Fibroblast of the aortic adventitia (primary cell): ENCODE measurements around the gene ALPK3. TPM values are rescaled to one million over a fixed set of nuclear protein-coding genes. Genes with fewer than 3 reads are reported as not detected.

Source experiments
- DNase-seq: peaks from one replicate; pipeline ENCODE4 v3.0.0-alpha.2; 2010; ENCODE audit warnings: low read depth
- H3K4me3 ChIP-seq: 2 replicates; pipeline ENCODE4 v1.5.1; 2011; ENCODE audit warnings: low read depth, mild to moderate bottlenecking, control low read depth, low read length, moderate library complexity
- CTCF ChIP-seq: IDR thresholded peaks from 2 replicates; pipeline ENCODE4 v1.5.1; 2011; ENCODE audit warnings: mild to moderate bottlenecking, low read length, control low read depth, inconsistent platforms; ENCODE audit not compliant: insufficient read depth
- total RNA-seq: library from RNA; depleted of rRNA; stranded (reverse); fragments of >200 nt; gene quantifications from 2 replicates; pipeline ENCODE4 v1.2.3, GENCODE V29; 2012; ENCODE audit warnings: low replicate concordance

The ALPK3 gene
- total RNA-seq, 1 donor, result 0.18 TPM

- no peak for DNase-seq
- no peak for TF ChIP-seq CTCF
Measured at GRCh38 chr15:84805221-84805620, 11.9 kb upstream of the ALPK3 start.

GRCh38 chr15:84807228-84807627 is 9.9 kb upstream of the ALPK3 start:
- no peak for DNase-seq
- no peak for TF ChIP-seq CTCF
- no peak overlapping the region for H3K4me3 ChIP-seq

More at GRCh38 chr15:84805221-84805620, 11.9 kb upstream of the ALPK3 start:
- H3K4me3 ChIP-seq, result no peak overlapping the region

- DNase-seq, result no peak
- TF ChIP-seq CTCF, result no peak
Measured at GRCh38 chr15:84810073-84810840, 6.9 kb upstream of the ALPK3 start.

DNA sequence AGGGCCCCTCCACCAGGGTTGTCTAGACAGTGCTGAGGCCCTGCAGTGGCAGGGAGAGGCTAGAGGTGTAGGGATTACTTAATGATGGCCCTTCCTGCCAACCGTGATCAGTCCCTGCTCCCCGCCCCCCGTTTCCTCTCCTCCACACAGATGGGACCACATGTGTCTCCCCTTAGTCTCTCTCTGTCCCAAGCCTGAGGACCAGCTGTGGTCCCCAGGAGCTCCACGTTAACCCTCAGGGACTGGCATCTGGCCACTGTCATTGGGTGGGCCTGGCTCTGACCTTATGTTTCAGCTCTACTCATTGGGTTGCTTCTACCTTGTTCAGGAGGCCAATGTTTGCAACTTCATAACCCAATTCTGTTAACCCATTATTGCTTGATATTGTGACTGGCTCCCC is 6.0 kb upstream of the ALPK3 start:
- no peak for DNase-seq
- no peak overlapping the region for H3K4me3 ChIP-seq
- no peak for TF ChIP-seq CTCF

More at GRCh38 chr15:84810073-84810840, 6.9 kb upstream of the ALPK3 start:
- no peak overlapping the region for H3K4me3 ChIP-seq

- H3K4me3 ChIP-seq, result no peak overlapping the region
- no peak for TF ChIP-seq CTCF
- DNase-seq, result no peak
Measured at GRCh38 chr15:84811828-84812227, 5.3 kb upstream of the ALPK3 start.

GRCh38 chr15:84812842-84813241 is 4.3 kb upstream of the ALPK3 start:
- DNase-seq, result no peak
- no peak for TF ChIP-seq CTCF

DNA sequence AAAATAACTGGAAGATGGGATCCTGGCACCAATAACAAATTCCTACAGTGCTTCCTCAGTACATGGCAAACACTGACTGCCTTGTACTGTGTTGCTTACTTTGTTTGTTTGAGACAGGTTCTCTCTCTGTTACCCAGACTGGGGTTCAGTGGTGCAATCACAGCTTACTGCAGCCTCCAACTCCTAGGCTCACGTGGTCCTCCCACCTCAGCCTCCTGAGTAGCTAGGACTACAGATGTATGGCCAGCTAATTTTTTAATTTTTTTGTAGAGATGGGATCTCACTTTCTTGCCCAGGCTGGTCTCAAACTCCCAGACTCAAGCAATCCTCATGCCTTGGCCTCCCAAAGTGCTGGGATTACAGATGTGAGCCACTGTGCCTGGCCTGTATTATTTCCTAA is 3.7 kb upstream of the ALPK3 start:
- H3K4me3 ChIP-seq, result no peak overlapping the region
- no peak for DNase-seq
- no peak for TF ChIP-seq CTCF

More at GRCh38 chr15:84812842-84813241, 4.3 kb upstream of the ALPK3 start:
- H3K4me3 ChIP-seq, result no peak overlapping the region
